ENCODE measurements around the gene PHF12. TPM values are rescaled to one million over a fixed set of nuclear protein-coding genes. Genes with fewer than 3 reads are reported as not detected.

PHF12 gene
- total RNA-seq, result 10 to 100 TPM; 13.3 to 31.2 (median 21.5) TPM
- 10 to 100 TPM in 1 of 2 donors, 1 to 10 TPM in 1; 8.2 to 10.4 TPM for polyA plus RNA-seq
- long read RNA-seq, donor 1, partial matches to known transcripts, result 7 of 7 reads
- long read RNA-seq, donor 1, other reads (novel, unspliced or antisense), result 0 of 7 reads
- long read RNA-seq, donor 2, partial matches to known transcripts, result 7 of 10 reads
- long read RNA-seq, donor 2, other reads (novel, unspliced or antisense), result 3 of 10 reads
- long read RNA-seq, donor 3, partial matches to known transcripts, result 1 of 3 reads
- long read RNA-seq, donor 3, other reads (novel, unspliced or antisense), result 2 of 3 reads

DNA sequence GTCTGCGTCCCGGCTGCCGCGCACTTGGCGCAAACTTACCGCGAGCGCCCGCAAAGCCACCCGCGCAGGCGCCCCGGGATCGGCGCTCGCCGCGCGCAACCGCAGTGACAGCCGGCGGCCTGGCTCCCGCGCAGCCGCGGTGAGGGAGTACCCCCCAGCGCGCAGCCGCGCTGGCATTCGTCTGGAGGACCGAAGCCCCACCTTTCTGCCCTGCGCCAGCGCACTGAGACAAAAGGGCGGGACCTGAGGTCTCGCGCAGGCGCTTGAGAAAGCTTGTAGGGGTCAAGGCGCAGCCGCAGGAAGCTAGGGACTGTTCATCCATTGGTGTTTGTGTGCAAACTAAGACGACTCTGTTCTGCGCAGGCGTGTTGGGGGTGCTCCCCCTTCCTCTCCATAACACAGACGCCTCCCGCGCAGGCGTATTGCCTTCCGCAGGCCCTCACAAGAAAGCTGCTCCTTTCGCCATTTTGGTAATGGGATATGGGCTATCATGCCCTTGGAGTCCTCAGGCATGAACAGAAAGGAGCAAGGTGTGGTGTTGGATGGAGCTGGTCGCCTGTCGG lies at the start of gene PHF12:
TSS of gene PHF12 (minus strand) at position 91 of the 563 bp plus-strand sequence. CDS start 558 bp downstream, outside the sequence.
- 0 to 1% (median 0%) methylated on average over 31 to 51 of the region's 51 CpGs for WGBS, 4 donors
- DNase-seq (peak; percentile 100), ATAC-seq (peak; percentile 82 to 92 (median 90))
- Histone ChIP-seq H3K27me3 (no peaks in the 10 kb centered on the region), H3K4me3 (peak within 1 kb of the TSS; percentile 74 to 99 (median 90)), H3K9me3 (no peaks in the 10 kb centered on the region), H3K4me1 (peaks cover 0 to 47% (median 27%) of the 10 kb centered on the region in 12 donors), H3K36me3 (peaks cover 0 to 14% (median 0%) of the 10 kb centered on the region in 9 donors), H3K27ac (peak within 1 kb of the TSS; percentile 90 to 100 (median 99))
- intact Hi-C loops (cut with DNase I), result loop anchor here in 4 of 10 donors (5.0 to 10.0 kb wide), 4 partner anchors 54 to 617 kb away; partner anchors contain the start of genes IFT20 (in 2 of the 4), NEK8 (in 2 of the 4), TLCD1 (in 2 of the 4) and TNFAIP1 (in 2 of the 4)
- TF ChIP-seq POLR2A (IDR thresholded peaks at IDR 0.05), result peak in 1 of 2 donors; percentile 72
- TF ChIP-seq CTCF (IDR thresholded peaks at IDR 0.05), result no peak

- WGBS, 4 donors, result 87 to 91% (median 88%) methylated on average over 5 of the region's 5 CpGs
- no peak for DNase-seq
- H3K4me1 ChIP-seq, result peaks cover 0 to 18% (median 2%) of the 10 kb centered on the region in 12 donors
- H3K36me3 ChIP-seq, result no peaks in the 10 kb centered on the region
- TF ChIP-seq CTCF (IDR thresholded peaks at IDR 0.05), result no peak
- no peak for TF ChIP-seq POLR2A (IDR thresholded peaks at IDR 0.05)
- no peak for ATAC-seq
- peaks cover 9 to 35% (median 29%) of the 10 kb centered on the region in 9 donors for H3K27me3 ChIP-seq
- no peaks in the 10 kb centered on the region for H3K9me3 ChIP-seq
- intact Hi-C loops (cut with DNase I), result no loop called here
- H3K27ac ChIP-seq, result no peak overlapping the region
- no peak overlapping the region for H3K4me3 ChIP-seq
These were observed 49.7 kb upstream of the PHF12 start for GRCh38 chr17:29000973-29001372.

DNA sequence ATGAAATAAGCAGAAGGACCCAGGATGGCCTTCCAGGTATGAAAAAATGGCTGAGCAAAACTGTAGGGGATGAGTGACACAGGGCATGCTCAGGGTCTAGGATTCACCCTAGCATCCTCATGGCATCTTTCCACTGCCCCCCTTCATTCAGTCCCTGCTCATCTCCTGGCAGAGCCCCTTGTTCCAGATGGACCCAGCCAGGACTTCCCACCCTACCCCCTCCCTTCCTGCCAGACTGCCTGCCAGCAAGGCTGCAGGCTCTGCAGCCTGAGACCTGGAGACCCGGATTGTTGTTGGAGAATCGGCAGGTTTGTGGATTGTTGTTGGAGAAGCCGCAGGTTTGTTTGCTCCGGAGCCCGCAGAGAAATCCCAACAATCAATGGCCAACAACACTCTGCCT lies 47.9 kb upstream of the PHF12 start:
- 63 to 80% (median 67%) methylated on average over 3 to 5 of the region's 5 CpGs for WGBS, 4 donors
- no peak overlapping the region for H3K27ac ChIP-seq
- ATAC-seq (no peak), DNase-seq (no peak)
- no peaks in the 10 kb centered on the region for H3K9me3 ChIP-seq
- H3K4me3 ChIP-seq, result no peak overlapping the region
- intact Hi-C loops (cut with DNase I), result no loop called here
- H3K27me3 ChIP-seq, result peaks cover 6 to 19% (median 12%) of the 10 kb centered on the region in 9 donors
- no peak for TF ChIP-seq CTCF (IDR thresholded peaks at IDR 0.05)
- no peak for TF ChIP-seq POLR2A (IDR thresholded peaks at IDR 0.05)
- H3K4me1 ChIP-seq, result peaks cover 0 to 9% (median 0%) of the 10 kb centered on the region in 12 donors
- H3K36me3 ChIP-seq, result no peaks in the 10 kb centered on the region

DNA sequence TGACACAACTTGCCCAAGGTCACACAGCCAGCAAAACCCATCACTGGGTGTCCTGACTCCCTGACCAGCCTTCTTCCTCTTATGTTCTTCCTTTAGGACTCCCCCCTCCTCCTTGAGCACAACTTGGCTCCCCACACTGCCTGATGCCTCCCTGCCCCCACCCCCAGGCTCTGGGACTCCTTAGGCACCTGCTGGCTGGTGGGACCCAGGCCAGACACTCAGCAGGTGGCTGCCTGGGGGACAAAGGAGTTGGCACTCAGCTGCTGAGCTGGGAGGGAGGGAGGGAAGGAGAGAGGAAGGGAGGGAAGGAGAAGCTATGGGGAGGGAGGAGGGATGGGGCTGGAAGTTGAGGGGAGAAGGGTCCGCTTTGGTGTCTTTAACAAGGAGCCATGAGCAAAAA lies 46.5 kb upstream of the PHF12 start:
- TF ChIP-seq CTCF (IDR thresholded peaks at IDR 0.05) (no peak), POLR2A (IDR thresholded peaks at IDR 0.05) (no peak)
- no peak overlapping the region for H3K27ac ChIP-seq
- ATAC-seq (no peak), DNase-seq (peak in 1 of 5 donors; percentile 33)
- intact Hi-C loops (cut with DNase I), result no loop called here
- H3K4me3 ChIP-seq, result no peak overlapping the region
- no peaks in the 10 kb centered on the region for H3K36me3 ChIP-seq
- WGBS, 4 donors, result 91 to 100% (median 96%) methylated on average over 1 of the region's 1 CpG
- H3K27me3 ChIP-seq, result peaks cover 0 to 5% (median 0%) of the 10 kb centered on the region in 9 donors
- peaks cover 0 to 9% (median 0%) of the 10 kb centered on the region in 12 donors for H3K4me1 ChIP-seq
- H3K9me3 ChIP-seq, result no peaks in the 10 kb centered on the region
